RPMI8226 (cell line): Measurements from ENCODE around the gene NOL4L.

Experiments used
- DNase-seq: peaks from one replicate; pipeline ENCODE4 v3.0.0-alpha.2; 2015

The NOL4L gene

GRCh38 chr20:32406701-32407100 lies 178.4 kb downstream of the NOL4L start:
- no peak for DNase-seq

- no peak for DNase-seq
Observed at GRCh38 chr20:32404017-32404416, 181.1 kb downstream of the NOL4L start.

GRCh38 chr20:32400476-32400875 lies 184.7 kb downstream of the NOL4L start:
- no peak for DNase-seq

DNA sequence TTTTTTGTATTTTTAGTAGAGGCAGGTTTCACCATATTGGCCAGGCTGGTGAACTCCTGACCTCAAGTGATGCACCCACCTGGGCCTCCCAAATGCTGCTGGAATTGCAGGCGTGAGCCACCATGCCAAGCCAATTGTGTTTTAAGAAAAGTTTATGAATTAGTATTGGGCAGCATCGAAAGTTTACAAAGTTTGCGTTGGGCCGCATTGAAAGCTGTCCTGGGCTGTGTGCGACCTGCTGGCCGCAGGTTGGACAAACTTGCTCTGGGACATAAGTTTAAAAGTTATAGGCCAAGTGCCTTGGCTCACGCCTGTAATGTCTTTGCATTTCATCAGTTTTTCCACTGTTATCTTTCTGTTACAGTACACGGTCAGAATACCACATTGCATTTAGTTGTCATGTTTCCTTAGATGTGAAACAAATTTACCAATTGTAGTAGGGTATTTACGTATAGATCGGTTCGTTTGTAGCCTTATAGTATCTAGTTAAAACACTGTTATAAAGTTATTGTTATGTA lies 187.5 kb downstream of the NOL4L start:
- DNase-seq = no peak

- DNase-seq = no peak
Observed at GRCh38 chr20:32396646-32397160, 188.4 kb downstream of the NOL4L start.

GRCh38 chr20:32395066-32395465 lies 190.1 kb downstream of the NOL4L start:
- no peak for DNase-seq
